Astrocyte (in vitro differentiated cells and primary cell): Measurements from ENCODE around the gene ACTN1. TPM values are rescaled to one million over a fixed set of nuclear protein-coding genes. Genes with fewer than 3 reads are reported as not detected.

ENCODE experiments used
- DNase-seq: peaks from one replicate; pipeline ENCODE4 v3.0.0-alpha.2; 2010; ENCODE audit warnings: low read depth
- FAIRE-seq: peaks from 2 replicates; lab custom pipeline; 2011; peaks lifted over from hg19 to GRCh38; lab: Jason Lieb, UNC
- H2AFZ ChIP-seq: 2 replicates; pipeline ENCODE4 v1.6.0; 2012; ENCODE audit warnings: low read depth, low read length, inconsistent platforms
- H3K27ac ChIP-seq: 2 replicates; pipeline ENCODE4 v1.5.1; 2011; ENCODE audit warnings: low read depth, low read length, inconsistent platforms
- H3K27me3 ChIP-seq: 2 replicates; pipeline ENCODE4 v1.6.0; 2011; ENCODE audit warnings: low read length, inconsistent platforms; ENCODE audit not compliant: insufficient read depth
- H3K36me3 ChIP-seq: 2 replicates; pipeline ENCODE4 v1.5.1; 2011; ENCODE audit warnings: low read length, inconsistent platforms; ENCODE audit not compliant: insufficient read depth
- H3K4me1 ChIP-seq: 2 replicates; pipeline ENCODE4 v1.5.1; 2011; ENCODE audit warnings: low read length, inconsistent platforms; ENCODE audit not compliant: insufficient read depth
- H3K4me2 ChIP-seq: 2 replicates; pipeline ENCODE4 v1.6.0; 2012; ENCODE audit warnings: low read length, inconsistent platforms
- H3K4me3 ChIP-seq: 2 replicates; pipeline ENCODE4 v1.5.1; 2011; ENCODE audit warnings: low read depth, mild to moderate bottlenecking, low read length, inconsistent platforms; ENCODE audit not compliant: insufficient read depth
- H3K79me2 ChIP-seq: 2 replicates; pipeline ENCODE4 v1.6.0; 2012; ENCODE audit warnings: mild to moderate bottlenecking, low read length, inconsistent platforms; ENCODE audit not compliant: insufficient read depth
- H3K9ac ChIP-seq: 2 replicates; pipeline ENCODE4 v1.6.0; 2012; ENCODE audit warnings: mild to moderate bottlenecking, low read length, inconsistent platforms
- H3K9me3 ChIP-seq: 2 replicates; pipeline ENCODE4 v1.5.1; 2012; ENCODE audit warnings: low read depth, mild to moderate bottlenecking, low read length, inconsistent platforms; ENCODE audit not compliant: insufficient read depth
- H4K20me1 ChIP-seq: 2 replicates; pipeline ENCODE4 v1.6.0; 2012; ENCODE audit warnings: low read length, inconsistent platforms; ENCODE audit not compliant: insufficient read depth
- H3K27ac Mint-ChIP-seq: one replicate; pipeline ENCODE4 v1.8.0; 2021; ENCODE audit warnings: mild to moderate bottlenecking, mixed read lengths; ENCODE audit not compliant: unreplicated experiment
- H3K27me3 Mint-ChIP-seq: one replicate; pipeline ENCODE4 v1.8.0; 2021; ENCODE audit warnings: low read depth, mixed read lengths; ENCODE audit not compliant: unreplicated experiment
- H3K36me3 Mint-ChIP-seq: one replicate; pipeline ENCODE4 v1.8.0; 2021; ENCODE audit warnings: low read depth, mixed read lengths; ENCODE audit not compliant: unreplicated experiment
- H3K4me1 Mint-ChIP-seq: one replicate; pipeline ENCODE4 v1.8.0; 2021; ENCODE audit warnings: low read depth, mixed read lengths; ENCODE audit not compliant: unreplicated experiment
- H3K4me3 Mint-ChIP-seq: one replicate; pipeline ENCODE4 v1.8.0; 2021; ENCODE audit warnings: mild to moderate bottlenecking, moderate library complexity, mixed read lengths; ENCODE audit not compliant: unreplicated experiment
- H3K9me3 Mint-ChIP-seq: one replicate; pipeline ENCODE4 v1.8.0; 2021; ENCODE audit warnings: mild to moderate bottlenecking, mixed read lengths; ENCODE audit not compliant: unreplicated experiment
- CTCF ChIP-seq: IDR thresholded peaks from 2 replicates; pipeline ENCODE4 v1.5.1; 2011; ENCODE audit warnings: low read depth, mild to moderate bottlenecking, inconsistent platforms, low read length, moderate library complexity; ENCODE audit not compliant: insufficient read depth
- EZH2 ChIP-seq: IDR thresholded peaks from 2 replicates; pipeline ENCODE4 v1.6.1; 2012; ENCODE audit warnings: mild to moderate bottlenecking, low read length, inconsistent platforms; ENCODE audit not compliant: insufficient read depth
- total RNA-seq: library from RNA; stranded (reverse); gene quantifications from 2 replicates; pipeline ENCODE4 v1.2.1, GENCODE V29; 2021

The ACTN1 gene
- total RNA-seq, 1 donor from 2014 or later = 1,163 TPM

GRCh38 chr14:68927956-68928675 is 51.0 kb downstream of the ACTN1 start:
- Mint-ChIP-seq H3K4me1 (peaks cover 81% of the 10 kb centered on the region), H3K27me3 (no peaks in the 10 kb centered on the region), H3K36me3 (peaks cover 28% of the 10 kb centered on the region), H3K4me3 (no peak overlapping the region), H3K27ac (peak overlapping the region; percentile 83), H3K9me3 (no peaks in the 10 kb centered on the region)
- Histone ChIP-seq H3K27me3 (no peaks in the 10 kb centered on the region), H3K4me1 (peaks cover 41% of the 10 kb centered on the region), H3K27ac (no peak overlapping the region), H3K9me3 (no peaks in the 10 kb centered on the region), H3K9ac (peak overlapping the region; percentile 19), H3K4me2 (no peak overlapping the region), H3K36me3 (peaks cover 53% of the 10 kb centered on the region), H2AFZ (no peak overlapping the region), H3K79me2 (peaks cover 100% of the 10 kb centered on the region), H4K20me1 (peaks cover 100% of the 10 kb centered on the region), H3K4me3 (no peak overlapping the region)
- DNase-seq = no peak
- no peak for FAIRE-seq
- TF ChIP-seq CTCF (no peak), EZH2 (no peak)

GRCh38 chr14:68927089-68927488 is 52.0 kb downstream of the ACTN1 start:
- FAIRE-seq = no peak
- Mint-ChIP-seq H3K4me3 (peak overlapping the region; percentile 22), H3K27me3 (no peaks in the 10 kb centered on the region), H3K27ac (peak overlapping the region; percentile 28), H3K4me1 (peaks cover 84% of the 10 kb centered on the region), H3K9me3 (no peaks in the 10 kb centered on the region), H3K36me3 (peaks cover 33% of the 10 kb centered on the region)
- Histone ChIP-seq H3K9ac (no peak overlapping the region), H3K36me3 (peaks cover 58% of the 10 kb centered on the region), H3K27ac (no peak overlapping the region), H3K4me3 (no peak overlapping the region), H3K4me2 (no peak overlapping the region), H2AFZ (no peak overlapping the region), H3K4me1 (peaks cover 40% of the 10 kb centered on the region), H3K27me3 (no peaks in the 10 kb centered on the region), H4K20me1 (peaks cover 100% of the 10 kb centered on the region), H3K79me2 (peaks cover 100% of the 10 kb centered on the region), H3K9me3 (no peaks in the 10 kb centered on the region)
- TF ChIP-seq CTCF (no peak), EZH2 (no peak)
- no peak for DNase-seq

- FAIRE-seq (peak; percentile 62), DNase-seq (no peak)
- H3K4me1 Mint-ChIP-seq = peaks cover 85% of the 10 kb centered on the region
- no peak overlapping the region for H3K4me2 ChIP-seq
- H3K27me3 Mint-ChIP-seq = no peaks in the 10 kb centered on the region
- H3K9ac ChIP-seq = no peak overlapping the region
- H3K4me1 ChIP-seq = peaks cover 42% of the 10 kb centered on the region
- H3K27ac ChIP-seq = no peak overlapping the region
- H3K79me2 ChIP-seq = peaks cover 100% of the 10 kb centered on the region
- H3K4me3 ChIP-seq = no peak overlapping the region
- H3K27ac Mint-ChIP-seq = peak overlapping the region; percentile 58
- peaks cover 33% of the 10 kb centered on the region for H3K36me3 Mint-ChIP-seq
- no peaks in the 10 kb centered on the region for H3K9me3 ChIP-seq
- TF ChIP-seq CTCF (peak; percentile 51), EZH2 (no peak)
- peaks cover 65% of the 10 kb centered on the region for H3K36me3 ChIP-seq
- no peaks in the 10 kb centered on the region for H3K27me3 ChIP-seq
- no peaks in the 10 kb centered on the region for H3K9me3 Mint-ChIP-seq
- peak overlapping the region; percentile 5 for H3K4me3 Mint-ChIP-seq
- no peak overlapping the region for H2AFZ ChIP-seq
- H4K20me1 ChIP-seq = peaks cover 100% of the 10 kb centered on the region
These were observed 52.9 kb downstream of the ACTN1 start for GRCh38 chr14:68926236-68926635.
